OCI-LY7 (cell line): ENCODE results near the gene SYNJ2.

Source experiments
- EZH2phosphoT487 ChIP-seq: fragments of 200-600 bp; sonication (generic); IDR thresholded peaks from 2 replicates; pipeline ENCODE4 v1.6.1; 2018; ENCODE audit warnings: low read depth, borderline replicate concordance, mild to moderate bottlenecking, mixed run types, antibody characterized with exemption, low read length, moderate library complexity, mixed read lengths
- TF ChIP-seq, protein P1 (sequence below): fragments of 200-600 bp; sonication (generic); conservative IDR thresholded peaks from 2 replicates; pipeline ENCODE4 v1.5.1; 2014; ENCODE audit warnings: mild to moderate bottlenecking, antibody characterized with exemption, low read length, moderate library complexity, mixed read lengths

DNA sequence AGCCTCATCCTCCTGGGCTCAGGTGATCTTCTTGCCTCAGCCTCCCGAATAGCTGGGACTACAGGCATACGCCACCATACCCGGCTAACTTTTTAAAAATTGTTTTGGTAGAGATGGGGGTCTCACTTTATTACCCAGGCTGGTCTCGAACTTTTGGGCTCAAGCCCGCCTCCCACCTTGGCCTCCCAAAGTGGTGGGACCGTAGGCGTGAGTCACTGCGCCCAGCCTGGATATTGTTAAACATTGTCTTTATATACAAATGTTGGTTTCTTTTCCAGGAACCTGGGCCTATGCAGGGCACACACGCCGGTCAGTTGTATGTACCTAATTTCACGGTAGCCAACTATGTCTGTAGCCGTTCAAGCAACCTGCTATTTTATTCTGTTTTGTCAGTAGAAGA is 60.1 kb downstream of the SYNJ2 start:
- TF ChIP-seq, protein P1, sequence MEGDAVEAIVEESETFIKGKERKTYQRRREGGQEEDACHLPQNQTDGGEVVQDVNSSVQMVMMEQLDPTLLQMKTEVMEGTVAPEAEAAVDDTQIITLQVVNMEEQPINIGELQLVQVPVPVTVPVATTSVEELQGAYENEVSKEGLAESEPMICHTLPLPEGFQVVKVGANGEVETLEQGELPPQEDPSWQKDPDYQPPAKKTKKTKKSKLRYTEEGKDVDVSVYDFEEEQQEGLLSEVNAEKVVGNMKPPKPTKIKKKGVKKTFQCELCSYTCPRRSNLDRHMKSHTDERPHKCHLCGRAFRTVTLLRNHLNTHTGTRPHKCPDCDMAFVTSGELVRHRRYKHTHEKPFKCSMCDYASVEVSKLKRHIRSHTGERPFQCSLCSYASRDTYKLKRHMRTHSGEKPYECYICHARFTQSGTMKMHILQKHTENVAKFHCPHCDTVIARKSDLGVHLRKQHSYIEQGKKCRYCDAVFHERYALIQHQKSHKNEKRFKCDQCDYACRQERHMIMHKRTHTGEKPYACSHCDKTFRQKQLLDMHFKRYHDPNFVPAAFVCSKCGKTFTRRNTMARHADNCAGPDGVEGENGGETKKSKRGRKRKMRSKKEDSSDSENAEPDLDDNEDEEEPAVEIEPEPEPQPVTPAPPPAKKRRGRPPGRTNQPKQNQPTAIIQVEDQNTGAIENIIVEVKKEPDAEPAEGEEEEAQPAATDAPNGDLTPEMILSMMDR, result no peak
- no peak for TF ChIP-seq EZH2phosphoT487
